ENCODE measurements around the gene IFNE. TPM values are rescaled to one million over a fixed set of nuclear protein-coding genes. Genes with fewer than 3 reads are reported as not detected.

The IFNE gene
- total RNA-seq, 1 experiment from 2014 or later = 0.34 TPM

DNA sequence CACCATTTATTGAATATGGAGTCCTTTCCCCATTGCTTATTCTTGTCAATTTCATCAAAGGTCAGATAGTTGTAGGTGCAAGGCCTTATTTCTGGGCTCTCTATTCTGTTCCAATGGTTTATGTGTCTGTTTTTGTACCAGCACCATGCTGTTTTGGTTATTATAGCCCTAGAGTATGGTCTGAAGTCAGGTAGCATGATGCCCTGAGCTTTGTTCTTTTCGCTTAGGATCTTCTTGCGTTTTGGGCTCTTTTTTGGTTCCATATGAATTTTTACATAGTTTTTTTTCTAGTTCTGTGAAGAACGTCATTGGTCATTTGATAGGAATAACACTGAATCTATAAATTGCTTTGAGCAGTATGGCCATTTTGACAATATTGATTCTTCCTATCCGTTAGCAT lies 40.2 kb upstream of the IFNE start:
- TF ChIP-seq, protein P1, sequence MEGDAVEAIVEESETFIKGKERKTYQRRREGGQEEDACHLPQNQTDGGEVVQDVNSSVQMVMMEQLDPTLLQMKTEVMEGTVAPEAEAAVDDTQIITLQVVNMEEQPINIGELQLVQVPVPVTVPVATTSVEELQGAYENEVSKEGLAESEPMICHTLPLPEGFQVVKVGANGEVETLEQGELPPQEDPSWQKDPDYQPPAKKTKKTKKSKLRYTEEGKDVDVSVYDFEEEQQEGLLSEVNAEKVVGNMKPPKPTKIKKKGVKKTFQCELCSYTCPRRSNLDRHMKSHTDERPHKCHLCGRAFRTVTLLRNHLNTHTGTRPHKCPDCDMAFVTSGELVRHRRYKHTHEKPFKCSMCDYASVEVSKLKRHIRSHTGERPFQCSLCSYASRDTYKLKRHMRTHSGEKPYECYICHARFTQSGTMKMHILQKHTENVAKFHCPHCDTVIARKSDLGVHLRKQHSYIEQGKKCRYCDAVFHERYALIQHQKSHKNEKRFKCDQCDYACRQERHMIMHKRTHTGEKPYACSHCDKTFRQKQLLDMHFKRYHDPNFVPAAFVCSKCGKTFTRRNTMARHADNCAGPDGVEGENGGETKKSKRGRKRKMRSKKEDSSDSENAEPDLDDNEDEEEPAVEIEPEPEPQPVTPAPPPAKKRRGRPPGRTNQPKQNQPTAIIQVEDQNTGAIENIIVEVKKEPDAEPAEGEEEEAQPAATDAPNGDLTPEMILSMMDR (IDR thresholded peaks at IDR 0.05; ENCODE audit: insufficient read depth in 1 of 2, low read depth in 1 of 2, low read length in 1 of 2, severe bottlenecking in 1 of 2, unreplicated experiment in 1 of 2) = no peak
- H3K36me3 Mint-ChIP-seq (ENCODE audit: insufficient read depth, unreplicated experiment) = peaks cover 25% of the 10 kb centered on the region
- no peak overlapping the region for H3K27ac Mint-ChIP-seq (ENCODE audit: unreplicated experiment)
- CTCF ChIA-PET = no interaction called here
- intact Hi-C loops (cut with micrococcal nuclease; ENCODE audit: unreplicated experiment) = no loop called here
- no peaks in the 10 kb centered on the region for H3K27me3 ChIP-seq (replicated peaks; ENCODE audit: control insufficient read depth, insufficient read depth, low read length)
- no peak for DNase-seq
- H3K36me3 ChIP-seq (ENCODE audit: control insufficient read depth, insufficient read depth, low read length) = no peaks in the 10 kb centered on the region
- no peak overlapping the region for H3K4me3 Mint-ChIP-seq (ENCODE audit: unreplicated experiment)
- BruUV-seq (replicated peaks) = no TSS peak
- no peak overlapping the region for H3K4me3 ChIP-seq (ENCODE audit: low read depth, low read length)
- no peaks in the 10 kb centered on the region for H3K4me1 Mint-ChIP-seq (ENCODE audit: low read depth, unreplicated experiment)
- peaks cover 24% of the 10 kb centered on the region for H3K9me3 Mint-ChIP-seq (ENCODE audit: unreplicated experiment)
- no peaks in the 10 kb centered on the region for H3K27me3 Mint-ChIP-seq (ENCODE audit: insufficient read depth, unreplicated experiment)
- H3K4me1 ChIP-seq = no peaks in the 10 kb centered on the region
- no peaks in the 10 kb centered on the region for H3K9me3 ChIP-seq
- POLR2A ChIA-PET = interaction anchor here (0.6 kb wide), 1 partner anchor 1055 kb away, joined by 3 read pairs; no protein-coding TSS in a partner anchor

DNA sequence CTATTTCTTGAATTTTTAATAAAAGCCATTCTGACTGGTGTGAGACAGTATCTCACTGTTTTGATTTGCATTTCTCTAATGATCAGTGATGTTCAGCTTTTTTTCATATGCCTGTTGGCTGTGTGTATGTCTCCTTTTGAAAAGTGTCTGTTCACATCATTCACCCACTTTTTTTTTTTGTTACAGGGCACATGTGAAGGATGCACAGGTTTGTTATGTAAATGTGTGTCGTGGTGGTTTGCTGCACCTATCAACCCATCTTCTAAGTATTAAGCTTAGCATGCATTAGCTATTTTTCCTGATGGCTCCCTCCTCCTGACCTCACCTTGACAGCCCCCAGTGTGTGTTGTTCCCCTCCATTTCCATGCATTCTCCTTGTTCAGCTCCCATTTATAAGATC lies 39.3 kb upstream of the IFNE start:
- DNase-seq = no peak
- Histone ChIP-seq H3K27me3 (replicated peaks; ENCODE audit: control insufficient read depth, insufficient read depth, low read length) (no peaks in the 10 kb centered on the region), H3K4me3 (ENCODE audit: low read depth, low read length) (no peak overlapping the region), H3K4me1 (no peaks in the 10 kb centered on the region), H3K36me3 (ENCODE audit: control insufficient read depth, insufficient read depth, low read length) (no peaks in the 10 kb centered on the region), H3K9me3 (no peaks in the 10 kb centered on the region)
- TF ChIP-seq, protein P1 (IDR thresholded peaks at IDR 0.05; ENCODE audit: insufficient read depth in 1 of 2, low read depth in 1 of 2, low read length in 1 of 2, severe bottlenecking in 1 of 2, unreplicated experiment in 1 of 2) = no peak
- Mint-ChIP-seq H3K36me3 (ENCODE audit: insufficient read depth, unreplicated experiment) (peaks cover 17% of the 10 kb centered on the region), H3K4me1 (ENCODE audit: low read depth, unreplicated experiment) (no peaks in the 10 kb centered on the region), H3K9me3 (ENCODE audit: unreplicated experiment) (peaks cover 15% of the 10 kb centered on the region), H3K27ac (ENCODE audit: unreplicated experiment) (no peak overlapping the region), H3K27me3 (ENCODE audit: insufficient read depth, unreplicated experiment) (no peaks in the 10 kb centered on the region), H3K4me3 (ENCODE audit: unreplicated experiment) (no peak overlapping the region)
- no TSS peak for BruUV-seq (replicated peaks)
- POLR2A ChIA-PET = interaction anchor here (0.6 kb wide), 1 partner anchor 1056 kb away, joined by 3 read pairs; no protein-coding TSS in a partner anchor
- CTCF ChIA-PET = no interaction called here
- intact Hi-C loops (cut with micrococcal nuclease; ENCODE audit: unreplicated experiment) = no loop called here

DNA sequence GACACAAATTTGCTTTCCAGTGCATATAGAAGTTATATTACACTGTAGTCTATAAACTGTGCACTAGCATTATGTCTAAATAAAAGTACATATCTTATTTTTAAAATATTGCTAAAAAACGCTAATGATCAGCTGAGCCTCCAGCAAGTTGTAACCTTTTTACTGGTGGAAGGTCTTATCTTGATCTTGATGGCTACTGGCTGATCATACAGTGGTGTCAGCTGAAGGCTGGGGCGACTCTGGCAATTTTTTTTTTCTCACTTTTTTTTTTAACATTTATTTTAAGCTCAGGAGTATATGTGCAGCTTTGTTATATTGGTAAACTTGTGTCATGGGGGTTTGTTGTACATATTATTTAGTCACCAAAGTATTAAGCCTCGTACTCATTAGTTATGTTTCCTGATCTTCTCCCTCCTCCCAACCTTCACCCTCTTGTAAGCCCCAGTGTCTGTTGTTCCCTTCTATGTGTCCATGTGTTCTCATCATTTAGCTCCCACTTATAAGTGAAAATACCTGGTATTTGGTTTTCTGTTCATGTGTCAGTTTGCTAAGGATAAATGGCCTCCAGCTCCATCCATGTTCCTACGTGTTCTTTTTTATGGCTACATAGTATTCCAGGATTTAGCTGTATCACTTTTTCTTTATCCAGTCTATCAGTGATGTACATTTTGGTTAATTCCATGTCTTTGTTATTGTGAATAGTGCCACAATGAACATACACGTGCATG lies 38.6 kb upstream of the IFNE start:
- ChIA-PET POLR2A (no interaction called here), CTCF (no interaction called here)
- Histone ChIP-seq H3K4me1 (no peaks in the 10 kb centered on the region), H3K4me3 (ENCODE audit: low read depth, low read length) (no peak overlapping the region), H3K9me3 (no peaks in the 10 kb centered on the region), H3K27me3 (replicated peaks; ENCODE audit: control insufficient read depth, insufficient read depth, low read length) (no peaks in the 10 kb centered on the region), H3K36me3 (ENCODE audit: control insufficient read depth, insufficient read depth, low read length) (no peaks in the 10 kb centered on the region)
- Mint-ChIP-seq H3K36me3 (ENCODE audit: insufficient read depth, unreplicated experiment) (peaks cover 17% of the 10 kb centered on the region), H3K4me3 (ENCODE audit: unreplicated experiment) (no peak overlapping the region), H3K4me1 (ENCODE audit: low read depth, unreplicated experiment) (peaks cover 6% of the 10 kb centered on the region), H3K27me3 (ENCODE audit: insufficient read depth, unreplicated experiment) (no peaks in the 10 kb centered on the region), H3K27ac (ENCODE audit: unreplicated experiment) (no peak overlapping the region), H3K9me3 (ENCODE audit: unreplicated experiment) (peaks cover 11% of the 10 kb centered on the region)
- DNase-seq = no peak
- intact Hi-C loops (cut with micrococcal nuclease; ENCODE audit: unreplicated experiment) = no loop called here
- TF ChIP-seq, protein P1 (IDR thresholded peaks at IDR 0.05; ENCODE audit: insufficient read depth in 1 of 2, low read depth in 1 of 2, low read length in 1 of 2, severe bottlenecking in 1 of 2, unreplicated experiment in 1 of 2) = no peak
- no TSS peak for BruUV-seq (replicated peaks)

Measured in Caco-2 (cell line).